ENCODE results near the gene SIL1. TPM values are rescaled to one million over a fixed set of nuclear protein-coding genes. Genes with fewer than 3 reads are reported as not detected.

SIL1 gene
- total and polyA plus RNA-seq, 2 of the 4 experiments (the other 2 are of a cell fraction), result 56.1 to 66.0 TPM

GRCh38 chr5:139051392-139051791 is 146.8 kb downstream of the SIL1 start:
- H2BK20ac ChIP-seq (ENCODE audit: low read depth, low read length), result no peak overlapping the region
- TF ChIP-seq POLR2A (IDR thresholded peaks at IDR 0.05; ENCODE audit: low read depth, low read length), result no peak
- no peak for TF ChIP-seq MXI1 (IDR thresholded peaks at IDR 0.05; ENCODE audit: borderline replicate concordance, low read depth, low read length)
- no peak for TF ChIP-seq MAFK (IDR thresholded peaks at IDR 0.05; ENCODE audit: low read depth, low read length)
- no peak for TF ChIP-seq SMC3 (IDR thresholded peaks at IDR 0.05; ENCODE audit: low read depth, low read length)
- no peak for TF ChIP-seq RCOR1 (IDR thresholded peaks at IDR 0.05; ENCODE audit: insufficient replicate concordance, low read length)
- TF ChIP-seq CEBPB (IDR thresholded peaks at IDR 0.05; ENCODE audit: low read depth, low read length), result no peak
- TF ChIP-seq NFE2L2 (IDR thresholded peaks at IDR 0.05; ENCODE audit: low read depth, low read length), result no peak
- TF ChIP-seq, protein P1, sequence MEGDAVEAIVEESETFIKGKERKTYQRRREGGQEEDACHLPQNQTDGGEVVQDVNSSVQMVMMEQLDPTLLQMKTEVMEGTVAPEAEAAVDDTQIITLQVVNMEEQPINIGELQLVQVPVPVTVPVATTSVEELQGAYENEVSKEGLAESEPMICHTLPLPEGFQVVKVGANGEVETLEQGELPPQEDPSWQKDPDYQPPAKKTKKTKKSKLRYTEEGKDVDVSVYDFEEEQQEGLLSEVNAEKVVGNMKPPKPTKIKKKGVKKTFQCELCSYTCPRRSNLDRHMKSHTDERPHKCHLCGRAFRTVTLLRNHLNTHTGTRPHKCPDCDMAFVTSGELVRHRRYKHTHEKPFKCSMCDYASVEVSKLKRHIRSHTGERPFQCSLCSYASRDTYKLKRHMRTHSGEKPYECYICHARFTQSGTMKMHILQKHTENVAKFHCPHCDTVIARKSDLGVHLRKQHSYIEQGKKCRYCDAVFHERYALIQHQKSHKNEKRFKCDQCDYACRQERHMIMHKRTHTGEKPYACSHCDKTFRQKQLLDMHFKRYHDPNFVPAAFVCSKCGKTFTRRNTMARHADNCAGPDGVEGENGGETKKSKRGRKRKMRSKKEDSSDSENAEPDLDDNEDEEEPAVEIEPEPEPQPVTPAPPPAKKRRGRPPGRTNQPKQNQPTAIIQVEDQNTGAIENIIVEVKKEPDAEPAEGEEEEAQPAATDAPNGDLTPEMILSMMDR (conservative IDR thresholded peaks at IDR 0.05; ENCODE audit: low read depth, low read length), result no peak
- no peak for TF ChIP-seq BHLHE40 (IDR thresholded peaks at IDR 0.05; ENCODE audit: low read depth, low read length)
- TF ChIP-seq ELK1 (IDR thresholded peaks at IDR 0.05; ENCODE audit: borderline replicate concordance, low read depth, low read length), result no peak
- TF ChIP-seq RAD21 (IDR thresholded peaks at IDR 0.05; ENCODE audit: low read length), result no peak
- TF ChIP-seq, protein P2, sequence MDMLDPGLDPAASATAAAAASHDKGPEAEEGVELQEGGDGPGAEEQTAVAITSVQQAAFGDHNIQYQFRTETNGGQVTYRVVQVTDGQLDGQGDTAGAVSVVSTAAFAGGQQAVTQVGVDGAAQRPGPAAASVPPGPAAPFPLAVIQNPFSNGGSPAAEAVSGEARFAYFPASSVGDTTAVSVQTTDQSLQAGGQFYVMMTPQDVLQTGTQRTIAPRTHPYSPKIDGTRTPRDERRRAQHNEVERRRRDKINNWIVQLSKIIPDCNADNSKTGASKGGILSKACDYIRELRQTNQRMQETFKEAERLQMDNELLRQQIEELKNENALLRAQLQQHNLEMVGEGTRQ (IDR thresholded peaks at IDR 0.05; ENCODE audit: low read depth, low read length), result no peak
- no peak for TF ChIP-seq CHD1 (IDR thresholded peaks at IDR 0.05; ENCODE audit: low read depth, low read length)
- TF ChIP-seq MAZ (IDR thresholded peaks at IDR 0.05; ENCODE audit: borderline replicate concordance, low read depth, low read length), result no peak
- TF ChIP-seq RFX5 (IDR thresholded peaks at IDR 0.05; ENCODE audit: low read depth, low read length), result no peak
- no peak for TF ChIP-seq FOS (IDR thresholded peaks at IDR 0.05; ENCODE audit: low read depth, low read length)
- H2BK120ac ChIP-seq (ENCODE audit: low read depth, low read length), result no peak overlapping the region
- 79% methylated on average over 2 of the region's 3 CpGs; no CpG with 5 or more reads in 1 of the 2 experiments for WGBS, 2 experiments (ENCODE audit: extremely low coverage in 2 of 2, insufficient read length in 1 of 2)
- H3K9me1 ChIP-seq (ENCODE audit: insufficient read depth, low read length), result no peaks in the 10 kb centered on the region
- H2BK5ac ChIP-seq (ENCODE audit: low read depth, low read length, poor library complexity, severe bottlenecking), result no peak overlapping the region
- H3K27ac ChIP-seq (ENCODE audit: insufficient read depth, low read length), result no peak overlapping the region
- in situ Hi-C loops (cut with MboI; ENCODE audit: low sequenced_read_pairs) (no loop called here), intact Hi-C loops (cut with micrococcal nuclease) (no loop called here), dilution Hi-C loops (cut with HindIII; ENCODE audit: low sequenced_read_pairs, unreplicated experiment) (no loop called here)
- ATAC-seq (ENCODE audit: low read depth) (no peak), DNase-seq (no peak)
- no peak overlapping the region for H3K18ac ChIP-seq (ENCODE audit: low read depth, low read length)
- H3K4me3 ChIP-seq (ENCODE audit: insufficient read depth, low read depth, low read length), result no peak overlapping the region
- H4K20me1 ChIP-seq (ENCODE audit: insufficient read depth, low read length), result peaks cover 8% of the 10 kb centered on the region; the same call in 1 of the 2 replicates
- H3K4me1 ChIP-seq (ENCODE audit: control insufficient read depth, insufficient read depth, low read length), result no peaks in the 10 kb centered on the region
- H4K8ac ChIP-seq (ENCODE audit: low read depth in 2 of 2, low read length in 2 of 2), result no peak overlapping the region
- POLR2A ChIA-PET (ENCODE audit: unreplicated experiment), result no interaction called here
- H3K79me1 ChIP-seq (ENCODE audit: low read depth in 1 of 2, low read length in 2 of 2), result no peaks in the 10 kb centered on the region
- no TSS peak for BruUV-seq (replicated peaks)
- H4K5ac ChIP-seq (ENCODE audit: low read depth, low read length), result no peak overlapping the region
- CTCF ChIA-PET, result interaction anchor here (0.6 kb wide), 1 partner anchor 301 kb away, joined by 3 read pairs; no protein-coding TSS in a partner anchor
- H2BK15ac ChIP-seq (ENCODE audit: low read depth, low read length), result no peak overlapping the region
- H3K27me3 ChIP-seq (ENCODE audit: control insufficient read depth, insufficient read depth, low read length), result no peaks in the 10 kb centered on the region; the same call in 1 of the 2 replicates
- no peaks in the 10 kb centered on the region for H3K9me3 ChIP-seq (ENCODE audit: control insufficient read depth, insufficient read depth, low read length)
- H2AFZ ChIP-seq (replicated peaks; ENCODE audit: low read length, poor library complexity), result no peak overlapping the region
- H3K9ac ChIP-seq (ENCODE audit: low read depth, low read length), result no peak overlapping the region
- H3K4ac ChIP-seq (ENCODE audit: low read depth, low read length), result no peak overlapping the region
- H3K23ac ChIP-seq (ENCODE audit: low read depth, low read length), result no peak overlapping the region
- H3K36me3 ChIP-seq (ENCODE audit: control insufficient read depth, insufficient read depth, low read length), result no peaks in the 10 kb centered on the region
- H3K56ac ChIP-seq (ENCODE audit: extremely low read depth, insufficient read depth, low read length), result no peak overlapping the region
- no peak overlapping the region for H2AK5ac ChIP-seq (ENCODE audit: low read depth, low read length)
- H4K91ac ChIP-seq (ENCODE audit: insufficient read depth, low read depth, low read length), result no peak overlapping the region
- no peak overlapping the region for H3K14ac ChIP-seq (replicated peaks; ENCODE audit: low read depth, low read length)
- no peak overlapping the region for H2AK9ac ChIP-seq (replicated peaks; ENCODE audit: low read depth, low read length, poor library complexity)
- H3K4me2 ChIP-seq (ENCODE audit: low read depth, low read length), result no peak overlapping the region
